ENCODE results near the gene DUOX2.

- TF ChIP-seq POLR2A (IDR thresholded peaks at IDR 0.05; ENCODE audit: low read length) (no peak), GATA1 (IDR thresholded peaks at IDR 0.05; ENCODE audit: low read depth, low read length) (no peak)
These were observed 14.3 kb downstream of the DUOX2 start for GRCh38 chr15:45099549-45100165.
